GM19238 (cell line): Measurements from ENCODE around the gene GRB10.

Source experiments
- DNase-seq: peaks from one replicate; pipeline ENCODE4 v3.0.0; 2011; ENCODE audit warnings: low spot score; ENCODE audit not compliant: insufficient read length

GRB10 gene

GRCh38 chr7:50614721-50615518, 167.8 kb downstream of the GRB10 start:
- no peak for DNase-seq

- no peak for DNase-seq
Measured at GRCh38 chr7:50613473-50613872, 169.2 kb downstream of the GRB10 start.

- no peak for DNase-seq
Measured at GRCh38 chr7:50612704-50613103, 170.0 kb downstream of the GRB10 start.

GRCh38 chr7:50610521-50611277, 172.0 kb downstream of the GRB10 start:
- DNase-seq: no peak

GRCh38 chr7:50608196-50608906, 174.3 kb downstream of the GRB10 start:
- no peak for DNase-seq

- DNase-seq: no peak
Measured at GRCh38 chr7:50607524-50608125, 175.1 kb downstream of the GRB10 start.

- no peak for DNase-seq
Measured at GRCh38 chr7:50605059-50605458, 177.6 kb downstream of the GRB10 start.

- no peak for DNase-seq
Measured at GRCh38 chr7:50603287-50603686, 179.4 kb downstream of the GRB10 start.

- DNase-seq: no peak
Measured at GRCh38 chr7:50599385-50599784, 183.3 kb downstream of the GRB10 start.

- no peak for DNase-seq
Measured at GRCh38 chr7:50598460-50599343, 184.0 kb downstream of the GRB10 start.

- DNase-seq: no peak
Measured at GRCh38 chr7:50596484-50596883, 186.2 kb downstream of the GRB10 start.

- no peak for DNase-seq
Measured at GRCh38 chr7:50595491-50596102, 187.1 kb downstream of the GRB10 start.

- no peak for DNase-seq
Measured at GRCh38 chr7:50594734-50595485, 187.8 kb downstream of the GRB10 start.

- DNase-seq: no peak
Measured at GRCh38 chr7:50594136-50594535, 188.6 kb downstream of the GRB10 start.

- DNase-seq: no peak
Measured at GRCh38 chr7:50592940-50593339, 189.8 kb downstream of the GRB10 start.

GRCh38 chr7:50591480-50592438, 190.9 kb downstream of the GRB10 start:
- no peak for DNase-seq

- no peak for DNase-seq
Measured at GRCh38 chr7:50591098-50591479, 191.6 kb downstream of the GRB10 start.

- no peak for DNase-seq
Measured at GRCh38 chr7:50590535-50590934, 192.2 kb downstream of the GRB10 start.
